IPS-NIHi7 (cell line): ENCODE measurements around the gene DCBLD2.
A peak's percentile ranks its signal among the peaks of the same experiment; 100 is the strongest.

ENCODE experiments used
- DNase-seq: peaks from one replicate; pipeline ENCODE4 v3.0.0; 2012; ENCODE audit warnings: mixed read lengths; ENCODE audit errors: extremely low spot score

DCBLD2 gene, protein sequence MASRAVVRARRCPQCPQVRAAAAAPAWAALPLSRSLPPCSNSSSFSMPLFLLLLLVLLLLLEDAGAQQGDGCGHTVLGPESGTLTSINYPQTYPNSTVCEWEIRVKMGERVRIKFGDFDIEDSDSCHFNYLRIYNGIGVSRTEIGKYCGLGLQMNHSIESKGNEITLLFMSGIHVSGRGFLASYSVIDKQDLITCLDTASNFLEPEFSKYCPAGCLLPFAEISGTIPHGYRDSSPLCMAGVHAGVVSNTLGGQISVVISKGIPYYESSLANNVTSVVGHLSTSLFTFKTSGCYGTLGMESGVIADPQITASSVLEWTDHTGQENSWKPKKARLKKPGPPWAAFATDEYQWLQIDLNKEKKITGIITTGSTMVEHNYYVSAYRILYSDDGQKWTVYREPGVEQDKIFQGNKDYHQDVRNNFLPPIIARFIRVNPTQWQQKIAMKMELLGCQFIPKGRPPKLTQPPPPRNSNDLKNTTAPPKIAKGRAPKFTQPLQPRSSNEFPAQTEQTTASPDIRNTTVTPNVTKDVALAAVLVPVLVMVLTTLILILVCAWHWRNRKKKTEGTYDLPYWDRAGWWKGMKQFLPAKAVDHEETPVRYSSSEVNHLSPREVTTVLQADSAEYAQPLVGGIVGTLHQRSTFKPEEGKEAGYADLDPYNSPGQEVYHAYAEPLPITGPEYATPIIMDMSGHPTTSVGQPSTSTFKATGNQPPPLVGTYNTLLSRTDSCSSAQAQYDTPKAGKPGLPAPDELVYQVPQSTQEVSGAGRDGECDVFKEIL

DNA sequence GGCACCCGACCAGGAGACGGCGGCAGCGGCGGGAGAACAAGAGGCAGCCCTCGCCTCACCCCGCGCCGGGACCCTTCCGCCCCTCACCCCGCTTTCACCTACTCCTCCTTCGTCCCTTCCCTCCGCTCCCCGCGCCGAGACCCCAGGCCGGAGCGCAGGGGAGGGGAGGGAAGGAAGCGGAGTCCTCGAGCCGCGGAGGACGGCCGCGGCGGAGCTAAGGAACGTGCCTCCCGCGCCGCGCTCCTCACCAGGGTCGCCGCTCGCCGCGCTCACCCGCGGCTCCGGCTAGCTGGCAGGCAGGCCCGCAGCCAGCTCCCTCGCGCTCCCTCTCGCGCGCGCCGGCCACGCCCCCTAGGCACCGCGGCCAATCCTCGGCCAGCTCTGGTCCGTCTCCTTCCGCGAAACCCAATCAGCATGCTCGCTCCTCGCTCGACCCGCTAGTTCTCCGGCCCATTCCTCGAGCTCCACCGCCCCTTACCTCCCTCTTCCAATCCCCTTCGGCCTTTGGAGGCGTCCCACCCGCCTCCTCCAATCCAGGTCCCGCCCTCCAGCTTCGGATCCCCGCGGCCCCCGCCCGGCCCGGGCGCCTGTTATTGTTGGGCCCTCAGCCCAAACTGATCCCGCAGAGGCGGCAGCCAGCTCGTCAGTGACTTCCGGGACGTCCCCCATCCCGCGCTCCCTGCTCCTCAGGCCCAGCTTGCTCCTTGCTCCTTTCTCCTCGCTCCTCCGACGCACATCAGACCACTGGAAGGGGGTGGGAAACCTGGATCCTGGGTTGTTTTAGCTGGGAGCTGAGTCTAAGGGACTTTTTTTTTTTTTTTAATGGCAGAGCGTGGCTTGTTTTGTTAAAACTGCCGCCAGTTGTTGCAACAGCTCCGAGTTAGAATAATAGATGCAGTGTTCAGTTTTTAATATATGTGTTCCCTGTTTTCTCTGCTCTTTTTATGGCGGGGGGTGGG is at the start of gene DCBLD2:
TSS of gene DCBLD2 (minus strand) at position 304 of the 959 bp plus-strand sequence. CDS start 369 bp downstream, outside the sequence.
- DNase-seq: peak; percentile 100

DNA sequence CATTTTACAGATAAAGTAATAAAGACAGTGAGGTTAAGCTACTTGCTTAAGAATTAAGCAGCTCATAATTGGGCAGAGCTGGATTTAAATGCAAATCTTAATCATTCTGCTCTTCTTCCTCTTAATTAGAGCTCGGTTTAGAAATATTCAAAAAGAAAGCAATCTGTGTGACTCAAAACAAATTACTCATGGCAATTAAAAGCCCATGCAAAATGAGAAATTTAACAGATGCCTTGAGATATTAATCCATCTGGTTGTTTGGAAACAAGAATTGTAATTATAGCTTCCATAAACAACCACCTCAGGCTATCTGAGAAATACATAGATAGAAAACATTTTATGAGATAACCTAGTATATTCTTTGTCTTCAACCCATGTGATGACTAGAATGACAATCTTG is 44.2 kb upstream of the DCBLD2 start:
- no peak for DNase-seq

DNA sequence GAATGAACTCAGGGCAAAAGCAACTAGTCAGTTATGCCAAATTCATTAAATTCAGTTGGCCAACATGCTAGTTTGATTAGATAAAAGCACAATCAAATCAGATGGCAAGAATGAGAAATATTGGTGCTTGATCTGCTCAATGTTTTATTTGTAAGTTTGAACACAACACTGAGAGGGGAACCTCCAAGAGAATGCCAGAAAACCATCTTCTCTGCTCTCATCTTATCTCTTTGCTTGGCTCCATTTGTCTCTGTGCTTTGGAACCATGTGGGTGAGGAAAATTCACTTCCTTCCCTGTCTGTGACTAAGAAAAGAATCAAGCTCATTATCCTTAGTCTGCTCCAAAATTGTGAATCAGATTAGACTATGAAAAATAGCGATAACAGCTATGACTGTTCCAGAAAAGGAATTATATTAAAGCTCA is 43.6 kb upstream of the DCBLD2 start:
- no peak for DNase-seq

DNA sequence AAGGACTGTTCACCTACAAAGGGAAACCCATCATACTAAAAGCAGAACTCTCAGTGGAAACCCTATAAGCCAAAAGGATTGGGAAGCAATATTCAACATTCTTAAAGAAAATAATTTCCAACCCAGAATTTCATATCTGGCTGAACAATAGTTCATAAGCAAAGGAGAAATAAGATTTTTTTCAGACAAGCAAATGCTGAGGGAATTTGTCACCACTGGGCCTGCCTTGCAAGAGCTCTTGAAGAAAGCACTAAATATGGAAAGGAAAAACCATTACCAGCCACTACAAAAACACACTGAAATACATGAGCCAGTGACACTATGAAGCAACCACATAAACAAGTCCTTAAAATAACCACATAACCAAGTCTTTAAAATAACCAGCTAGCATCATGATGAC is 28.9 kb upstream of the DCBLD2 start:
- DNase-seq: no peak

DNA sequence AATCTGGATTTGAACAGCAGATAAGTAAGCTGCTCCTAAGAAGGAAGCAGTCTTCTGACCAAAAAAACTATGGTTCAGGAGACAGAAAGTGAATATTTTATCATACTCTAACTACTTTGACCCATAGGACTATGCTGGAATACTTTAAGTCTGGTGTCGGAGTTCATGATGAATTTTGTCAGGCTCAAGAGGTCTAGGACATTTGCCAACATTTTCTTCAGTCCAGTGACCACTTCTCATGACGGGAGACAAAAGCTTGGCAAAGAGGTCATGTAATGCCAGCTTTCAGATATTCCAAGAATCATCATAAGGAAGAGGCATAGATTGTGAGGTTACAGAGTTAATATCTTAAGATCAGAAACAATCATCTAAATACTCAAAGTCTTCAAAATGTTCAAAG is 20.5 kb upstream of the DCBLD2 start:
- no peak for DNase-seq

DNA sequence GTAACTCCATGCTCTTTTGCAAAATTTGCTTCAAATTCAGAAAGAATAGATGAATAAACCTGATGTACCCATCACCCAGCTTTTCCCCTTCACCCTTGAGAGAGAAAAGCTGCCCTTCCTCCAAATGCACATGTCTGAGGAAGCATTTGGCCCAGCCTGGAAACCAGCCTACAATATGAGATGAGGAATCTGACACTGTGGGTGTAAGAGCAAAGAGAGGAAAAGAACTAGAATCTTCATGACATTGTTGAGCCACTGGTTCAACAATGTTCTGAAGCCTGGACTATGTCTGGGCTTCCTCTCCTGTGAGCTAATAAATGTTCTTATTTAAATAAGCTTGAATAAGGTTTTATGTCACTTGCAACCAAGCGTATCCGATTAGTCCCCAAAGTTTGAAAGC is 18.7 kb upstream of the DCBLD2 start:
- DNase-seq: no peak

DNA sequence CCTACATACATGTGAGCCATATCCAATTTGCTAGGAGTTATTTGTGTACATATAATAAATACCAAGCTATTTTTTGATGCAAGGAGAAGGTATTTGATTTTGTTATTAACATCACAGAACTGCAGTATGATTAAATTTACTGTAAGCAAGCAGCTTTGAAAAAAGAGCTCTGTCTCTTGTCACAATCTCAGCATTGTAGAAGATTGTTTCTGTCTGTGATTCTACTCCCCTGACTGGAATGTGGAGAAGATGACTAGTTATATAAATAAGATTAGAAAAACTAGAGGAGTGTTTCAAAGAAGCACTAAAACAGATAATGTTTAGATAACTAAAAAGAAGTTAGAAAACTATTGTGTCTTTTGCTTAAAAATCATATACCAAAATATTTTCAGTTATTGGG is 17.1 kb upstream of the DCBLD2 start:
- DNase-seq: no peak

DNA sequence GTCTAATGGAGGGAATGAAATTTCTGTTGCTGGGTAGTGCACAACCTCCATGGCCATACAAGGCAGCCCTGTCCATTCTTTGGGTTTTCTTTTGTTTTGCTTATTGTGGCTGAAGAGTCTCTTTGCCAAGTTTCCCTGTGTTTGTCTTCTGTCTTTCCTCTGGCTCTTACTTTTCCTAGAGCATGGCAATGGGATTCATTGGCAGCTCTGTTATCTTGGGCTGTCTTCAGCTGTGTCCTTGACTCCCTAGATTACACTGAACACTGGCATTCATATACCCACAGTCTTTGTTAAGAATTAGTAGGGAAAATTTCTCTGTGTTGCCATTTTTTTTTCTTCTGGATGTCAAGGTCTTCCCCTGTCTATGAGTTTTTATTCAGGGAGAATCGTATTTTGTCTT is 16.1 kb upstream of the DCBLD2 start:
- DNase-seq: no peak

DNA sequence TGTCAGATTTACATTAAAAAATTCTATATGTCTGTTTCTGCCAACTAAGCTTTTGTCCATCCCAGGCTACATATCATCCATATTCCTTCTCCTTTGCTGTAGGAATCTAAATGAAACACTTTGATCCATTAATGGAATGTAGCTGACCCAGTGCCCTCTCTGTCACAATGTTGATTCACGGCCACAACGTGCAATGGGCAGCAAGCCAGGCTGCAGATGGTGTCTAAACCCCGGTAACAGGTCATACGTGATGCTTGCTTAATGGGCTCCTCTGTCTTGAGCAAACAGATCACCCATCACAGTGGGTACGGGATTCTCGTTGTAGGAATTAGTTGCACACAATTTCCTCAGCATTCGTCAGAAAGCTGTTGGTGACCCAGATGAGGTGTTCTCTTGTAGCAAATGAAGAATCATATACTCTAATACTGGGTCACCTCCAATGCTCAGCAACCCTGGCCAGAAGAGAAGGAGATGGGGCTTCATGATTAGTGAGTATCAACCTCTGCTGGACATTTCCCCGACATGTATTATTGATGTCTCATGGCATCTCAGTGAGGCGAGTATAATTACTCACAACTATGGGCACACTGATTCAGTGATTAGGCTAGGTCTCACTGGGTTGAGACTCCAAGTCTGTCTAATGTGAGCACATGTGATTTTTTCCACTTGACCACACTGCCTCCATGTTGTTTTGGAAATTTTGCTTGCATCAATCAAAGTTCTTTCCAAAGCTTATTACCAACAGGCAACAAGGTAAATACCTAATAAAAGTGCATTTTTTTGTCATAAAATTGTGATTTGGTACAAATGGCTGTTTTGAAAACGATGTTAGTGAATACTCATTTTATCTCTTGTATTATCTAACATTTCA is 12.9 kb upstream of the DCBLD2 start:
- DNase-seq: no peak

DNA sequence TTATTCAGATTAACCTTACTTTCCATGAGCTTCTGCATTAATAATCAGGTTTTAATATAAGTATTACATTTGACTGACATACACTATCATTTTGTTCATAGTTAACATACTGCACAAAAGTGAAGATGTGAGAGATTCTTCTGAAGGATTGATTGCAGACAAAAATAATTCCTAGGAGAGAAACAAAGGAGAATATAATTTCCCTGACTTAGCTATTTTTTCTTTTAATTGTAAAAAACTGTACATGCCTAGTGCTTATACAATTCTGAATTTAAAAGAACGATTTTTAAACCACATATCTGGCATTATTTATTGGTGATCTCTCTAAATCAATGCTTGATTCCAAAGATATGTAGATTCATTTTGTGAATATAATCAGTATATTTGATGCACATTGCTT is 11.0 kb upstream of the DCBLD2 start:
- no peak for DNase-seq

DNA sequence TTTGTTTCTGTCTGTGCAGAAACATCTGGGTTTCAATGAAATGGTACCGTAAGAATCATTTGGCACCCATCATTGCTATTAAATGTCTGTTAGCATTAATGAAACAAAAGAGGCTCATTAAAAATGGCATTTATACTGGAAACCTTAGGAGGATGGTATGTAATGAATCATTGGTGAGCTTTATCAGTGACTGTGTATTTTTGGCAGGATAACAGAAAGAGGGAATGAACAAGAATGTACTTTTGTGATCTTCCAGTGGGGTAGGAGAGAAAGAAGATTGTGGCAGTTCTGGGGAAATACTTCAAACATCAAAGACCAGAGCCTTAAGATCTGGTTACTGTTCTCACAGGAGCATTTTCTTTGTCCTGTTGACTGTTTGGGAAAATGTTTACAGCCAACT is 4.7 kb upstream of the DCBLD2 start:
- DNase-seq: no peak

DNA sequence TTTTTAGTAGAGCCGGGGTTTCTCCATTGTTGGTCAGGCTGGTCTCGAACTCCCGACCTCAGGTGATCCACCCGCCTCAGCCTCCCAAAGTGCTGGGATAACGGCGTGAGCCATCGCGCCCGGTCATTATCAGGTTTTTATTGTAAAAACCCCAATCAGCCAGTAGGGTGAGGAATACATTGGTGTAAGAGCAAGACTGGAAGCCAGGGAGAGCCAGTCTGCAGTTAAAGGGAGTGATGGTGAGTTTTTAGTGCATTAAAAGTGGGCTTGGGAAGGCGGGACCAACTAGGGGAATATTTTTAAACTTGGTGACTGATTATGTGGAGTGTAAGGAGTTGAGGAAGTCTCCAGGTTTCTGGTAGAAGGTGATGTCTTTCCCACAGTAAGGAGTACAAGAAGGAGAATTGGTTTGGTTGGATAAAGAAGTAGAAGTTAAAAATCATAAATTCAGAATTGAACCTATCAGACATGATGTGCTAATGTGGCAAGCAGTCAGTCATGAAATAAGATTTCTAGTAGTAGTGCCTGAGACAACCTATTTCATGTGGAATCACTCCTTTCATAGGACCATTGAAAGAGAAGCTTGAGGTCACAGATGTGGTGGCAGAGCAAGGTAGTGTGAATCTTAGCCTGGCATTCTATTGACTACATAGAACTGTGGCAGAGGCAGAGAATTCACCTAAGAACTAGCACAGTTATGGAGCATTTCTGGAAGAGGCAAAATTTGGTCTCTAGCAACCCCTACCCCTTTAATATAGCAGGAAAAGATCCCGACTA is 2.4 kb upstream of the DCBLD2 start:
- DNase-seq: no peak

DNA sequence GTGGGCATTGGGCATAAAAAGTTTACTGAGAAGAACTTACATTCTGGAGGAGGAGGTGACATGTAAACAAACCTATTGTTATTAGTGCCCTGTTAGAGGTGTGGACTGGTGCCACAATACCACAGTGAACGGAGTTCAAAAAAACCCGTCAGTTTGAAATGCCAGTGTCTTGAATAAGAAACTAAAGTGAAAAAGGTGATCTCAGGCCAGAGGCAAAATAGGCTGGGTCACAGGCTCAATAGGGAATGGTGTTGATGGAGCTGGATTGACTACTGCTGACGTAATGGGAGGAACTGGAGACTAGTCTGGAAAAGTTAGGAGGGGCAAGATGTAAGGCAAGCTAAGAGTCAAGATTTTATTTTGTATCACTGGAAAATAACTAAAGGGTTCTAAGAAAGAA is 1.6 kb upstream of the DCBLD2 start:
- DNase-seq: no peak

DNA sequence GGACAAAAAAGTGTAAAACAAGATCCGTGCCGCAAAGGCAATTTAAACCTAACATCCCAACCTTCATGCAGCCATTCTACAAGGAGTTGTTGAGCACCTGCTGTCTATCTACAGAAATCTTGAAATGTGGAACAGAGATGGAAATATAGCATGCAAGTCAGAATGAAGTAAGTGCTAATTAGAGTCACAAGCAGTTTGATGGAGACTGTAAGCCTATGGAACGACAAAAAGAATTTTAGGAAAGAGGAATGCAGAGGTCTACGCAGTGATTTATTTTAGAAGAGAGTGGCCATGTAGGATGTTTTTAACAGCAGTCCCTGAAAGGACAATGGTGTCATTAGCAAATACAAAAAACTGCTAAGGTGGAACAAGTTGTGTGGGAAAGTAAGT is 851 bp upstream of the DCBLD2 start:
- no peak for DNase-seq

DNA sequence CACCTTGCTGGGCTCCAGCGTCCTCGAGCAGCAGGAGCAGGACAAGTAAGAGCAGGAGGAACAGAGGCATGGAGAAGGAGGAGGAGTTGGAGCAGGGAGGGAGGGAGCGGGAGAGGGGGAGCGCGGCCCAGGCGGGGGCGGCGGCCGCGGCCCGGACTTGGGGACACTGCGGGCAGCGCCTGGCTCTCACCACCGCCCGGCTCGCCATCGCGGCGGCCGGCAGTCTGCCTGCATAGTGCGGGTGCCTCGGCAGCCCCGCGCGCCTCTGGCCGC is 440 bp downstream of the DCBLD2 start:
- DNase-seq: peak; percentile 63

DNA sequence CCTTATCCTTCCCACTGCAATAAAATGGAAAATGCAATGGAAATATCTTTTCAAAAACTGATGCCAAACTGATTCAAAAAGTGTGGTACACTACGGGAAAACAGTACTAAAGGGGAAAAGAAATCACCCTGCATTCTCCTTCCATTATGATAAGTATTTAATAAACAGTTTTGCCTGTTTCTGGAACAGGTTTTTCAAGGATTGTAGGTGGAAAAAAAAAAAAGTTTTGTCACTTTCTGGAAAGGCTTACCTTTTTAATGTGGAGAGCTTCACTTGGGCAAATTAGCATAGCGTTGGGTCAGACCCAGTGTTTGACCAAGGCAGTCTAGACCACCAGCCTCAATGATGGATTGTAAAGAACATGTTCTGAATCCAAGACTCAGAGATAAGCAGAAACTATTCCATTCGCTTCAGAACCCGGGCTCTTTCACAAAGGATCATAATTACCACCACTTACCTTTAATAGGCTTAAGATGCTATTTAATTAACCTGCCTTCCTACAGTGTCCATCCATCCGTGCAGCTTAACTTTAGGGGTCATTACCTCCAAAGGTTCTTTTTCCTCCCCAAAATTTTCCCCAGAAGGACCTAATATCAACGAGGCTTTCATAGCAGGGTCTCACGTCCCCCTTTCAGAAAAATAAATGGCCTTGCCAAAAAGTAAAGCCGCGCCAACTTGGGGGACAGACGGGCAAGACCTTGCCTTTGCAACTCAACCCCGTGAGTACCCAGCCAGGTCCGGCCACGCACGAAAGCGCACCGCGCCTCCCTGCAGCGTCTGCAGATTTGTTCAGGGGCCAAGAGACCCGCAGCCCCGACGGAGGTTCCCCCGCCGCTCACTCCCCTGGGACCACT is 1.0 kb downstream of the DCBLD2 start:
- DNase-seq: no peak

DNA sequence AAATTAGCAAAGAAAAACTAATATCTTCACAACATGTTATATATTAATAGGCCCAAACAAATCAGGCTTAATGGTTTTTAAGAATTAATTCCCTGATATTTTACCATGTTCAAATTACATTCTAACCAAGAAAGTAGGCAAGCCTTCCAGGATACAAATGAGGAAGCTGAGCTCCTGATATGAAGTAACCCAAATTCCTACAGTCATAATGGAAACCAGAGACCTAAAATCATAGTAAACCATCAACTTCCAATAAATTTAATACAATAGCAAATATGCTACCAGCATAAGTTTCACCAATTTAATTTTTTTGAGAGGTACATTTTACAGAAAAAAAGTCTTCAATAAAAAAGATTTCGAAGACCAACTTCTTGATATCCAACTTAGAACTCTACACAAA is 3.8 kb downstream of the DCBLD2 start:
- DNase-seq: no peak

DNA sequence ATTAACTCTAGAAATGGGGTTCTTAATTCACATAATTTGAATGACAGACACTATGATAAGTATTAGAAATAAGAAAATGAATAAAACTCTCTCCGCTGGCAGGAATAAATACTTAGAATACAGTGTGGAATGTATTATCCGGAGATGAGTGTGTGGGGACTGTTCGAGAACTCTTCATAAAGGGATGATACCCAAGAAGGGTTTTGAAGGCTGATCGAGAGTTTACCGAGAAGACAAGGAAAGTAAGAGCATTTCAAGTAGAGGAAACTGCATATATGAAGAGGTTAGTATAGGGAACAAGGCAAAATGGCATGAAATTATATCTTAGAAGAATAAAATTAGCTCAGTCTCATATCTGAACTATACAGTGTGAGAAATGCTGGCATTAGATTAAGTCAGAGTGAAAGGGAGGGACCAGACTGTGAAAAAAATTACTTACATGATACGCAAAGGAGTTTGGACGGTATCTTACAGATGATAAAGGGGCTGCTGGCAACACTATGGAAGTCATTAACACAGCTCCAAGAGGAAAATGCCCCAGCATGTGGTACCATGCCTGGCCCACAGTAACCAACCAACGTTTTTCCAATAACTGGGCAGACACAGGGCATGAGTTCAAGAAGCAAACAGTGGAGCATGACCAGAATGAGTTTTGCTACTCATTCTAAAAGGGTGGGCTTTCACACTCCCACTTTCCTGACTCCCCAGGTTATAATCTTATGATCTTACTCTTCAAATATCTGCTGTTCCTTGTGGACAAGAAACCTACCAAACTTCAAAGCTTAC is 6.5 kb downstream of the DCBLD2 start:
- DNase-seq: no peak

DNA sequence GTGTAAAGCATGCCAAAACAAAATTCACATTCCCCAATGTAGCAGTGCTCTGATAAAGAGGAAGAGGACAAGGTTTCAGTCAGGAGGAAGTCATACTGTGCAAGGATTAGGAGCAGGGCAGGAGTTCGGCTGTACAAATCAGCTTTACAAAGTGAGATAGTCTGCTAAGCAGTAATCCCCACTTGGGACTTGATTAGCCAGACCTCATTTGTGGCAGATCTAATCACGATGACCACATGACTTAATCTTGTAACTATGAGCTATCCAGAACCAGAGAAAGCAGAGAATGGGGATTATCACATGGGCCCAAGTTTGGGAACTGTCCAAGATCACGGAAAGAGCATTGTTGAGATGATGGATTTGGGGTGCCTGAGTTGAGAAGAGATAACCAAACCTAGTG is 7.8 kb downstream of the DCBLD2 start:
- no peak for DNase-seq
